ENCODE results near the gene ACVR1. TPM values are rescaled to one million over a fixed set of nuclear protein-coding genes. Genes with fewer than 3 reads are reported as not detected.

The ACVR1 gene
- total and polyA plus RNA-seq, 9 of the 15 experiments (the other 6 are each of a cell fraction or from before 2014, with no cell fraction given): 3.8 to 14.3 (median 6.9) TPM

- TF ChIP-seq HINFP (tag; conservative IDR thresholded peaks at IDR 0.05; ENCODE audit: low read depth) (no peak; the same call in 1 of the 2 replicates), ZNF764 (CRISPR knock-in tag; IDR thresholded peaks at IDR 0.05; ENCODE audit: low read depth) (no peak), SMAD1 (IDR thresholded peaks at IDR 0.05; ENCODE audit: low read depth, low read length, partially characterized antibody) (no peak), TCF7L2 (IDR thresholded peaks at IDR 0.05; ENCODE audit: low read depth, low read length) (no peak), TGIF2 (CRISPR knock-in tag; IDR thresholded peaks at IDR 0.05) (no peak), ZBTB1 (CRISPR knock-in tag; IDR thresholded peaks at IDR 0.05; ENCODE audit: borderline replicate concordance, low read depth) (no peak), BRCA1 (IDR thresholded peaks at IDR 0.05) (no peak), BRCA1 (CRISPR knock-in tag; IDR thresholded peaks at IDR 0.05) (no peak), CAMTA2 (CRISPR knock-in tag; conservative IDR thresholded peaks at IDR 0.05) (no peak), ELF4 (CRISPR knock-in tag; IDR thresholded peaks at IDR 0.05) (no peak; the same call in 1 of the 2 replicates), ZNF57 (CRISPR knock-in tag; IDR thresholded peaks at IDR 0.05) (no peak), ZNF561 (CRISPR knock-in tag; conservative IDR thresholded peaks at IDR 0.05) (no peak), SRSF9 (IDR thresholded peaks at IDR 0.05; ENCODE audit: borderline replicate concordance, low read depth, low read length) (no peak), ETV5 (CRISPR knock-in tag; IDR thresholded peaks at IDR 0.05; ENCODE audit: low read depth) (no peak), ZNF311 (CRISPR knock-in tag; IDR thresholded peaks at IDR 0.05) (no peak), SRSF3 (IDR thresholded peaks at IDR 0.05; ENCODE audit: insufficient read depth, low read length) (no peak), PREB (CRISPR knock-in tag; IDR thresholded peaks at IDR 0.05) (no peak), TBP (optimal IDR thresholded peaks at IDR 0.05; ENCODE audit: low read depth, low read length) (no peak), MLX (CRISPR knock-in tag; conservative IDR thresholded peaks at IDR 0.05) (no peak), MYC (IDR thresholded peaks at IDR 0.05; ENCODE audit: low read depth, low read length) (no peak), MYC (CRISPR knock-in tag; IDR thresholded peaks at IDR 0.05; ENCODE audit: borderline replicate concordance, low read depth) (no peak), U2AF2 (optimal IDR thresholded peaks at IDR 0.05; ENCODE audit: low read depth, low read length) (no peak), BCLAF1 (IDR thresholded peaks at IDR 0.05; ENCODE audit: borderline replicate concordance in 1 of 2, control insufficient read depth in 1 of 2, low read depth in 2 of 2, low read length in 1 of 2) (no peak)
Observed at GRCh38 chr2:157898591-157898996, 22.5 kb upstream of the ACVR1 start (continued).

Data from K562 (cell line).